HepG2 (cell line): ENCODE data around the gene COASY. TPM values are rescaled to one million over a fixed set of nuclear protein-coding genes. Genes with fewer than 3 reads are reported as not detected.

Experiments
- AHDC1 ChIP-seq: sonication (generic); formaldehyde crosslinking; IDR thresholded peaks from 2 replicates; pipeline ENCODE4 v1.5.1; 2020; ENCODE audit warnings: mild to moderate bottlenecking, missing genetic modification reagents, borderline replicate concordance
- ARNTL ChIP-seq: sonication (generic); formaldehyde crosslinking; IDR thresholded peaks from 2 replicates; pipeline ENCODE4 v1.4.0; 2020; ENCODE audit warnings: mild to moderate bottlenecking, missing genetic modification reagents
- IKZF5 ChIP-seq: IDR thresholded peaks from 2 replicates; pipeline ENCODE4 v1.6.1; 2018; ENCODE audit warnings: missing genetic modification reagents, mild to moderate bottlenecking, missing compliant biosample characterization
- KAT7 ChIP-seq: IDR thresholded peaks from 2 replicates; pipeline ENCODE4 v1.6.1; 2018; ENCODE audit warnings: borderline replicate concordance, missing compliant biosample characterization
- PHF5A ChIP-seq: IDR thresholded peaks from one replicate; pipeline ENCODE4 v1.6.1; 2018; ENCODE audit warnings: low read depth, missing genetic modification reagents; ENCODE audit not compliant: unreplicated experiment
- SIN3B ChIP-seq: fragments of 150-350 bp; IDR thresholded peaks from 2 replicates; pipeline ENCODE4 v1.6.1; 2014; ENCODE audit warnings: low read length
- SOX5 ChIP-seq: IDR thresholded peaks from 2 replicates; pipeline ENCODE4 v1.6.1; 2016; ENCODE audit warnings: borderline replicate concordance
- SP140L ChIP-seq: sonication (generic); formaldehyde crosslinking; IDR thresholded peaks from 2 replicates; pipeline ENCODE4 v1.4.0; 2020; ENCODE audit warnings: missing genetic modification reagents, borderline replicate concordance
- TARDBP ChIP-seq: sonication (generic); formaldehyde crosslinking; IDR thresholded peaks from 2 replicates; pipeline ENCODE4 v1.8.0; 2022; ENCODE audit warnings: mild to moderate bottlenecking, missing genetic modification reagents
- ZNF121 ChIP-seq: sonication (generic); formaldehyde crosslinking; IDR thresholded peaks from 2 replicates; pipeline ENCODE4 v1.5.0; 2020; ENCODE audit warnings: mild to moderate bottlenecking, missing genetic modification reagents
- ZNF556 ChIP-seq: sonication (generic); formaldehyde crosslinking; IDR thresholded peaks from 2 replicates; pipeline ENCODE4 v1.4.0; 2020; ENCODE audit warnings: mild to moderate bottlenecking, missing genetic modification reagents, borderline replicate concordance
- ZSCAN9 ChIP-seq: IDR thresholded peaks from 2 replicates; pipeline ENCODE4 v1.6.1; 2016; ENCODE audit warnings: borderline replicate concordance
- polyA plus RNA-seq, 8 experiments: library from polyadenylated mRNA; depleted of rRNA in 3 of 8; stranded (reverse) in 7 of 8; unstranded in 1 of 8; fragments of >200 nt; fragmentation: Illumina TruSeq in 4 of 8; extraction: Trizol in 4 of 8; gene quantifications; 2 replicates each; pipeline versions ENCODE4 v1.2.1 to v1.2.3, GENCODE V29; 2011 to 2016; ENCODE audit warnings: low read depth in 4 of 8, missing spikeins in 1 of 8, mixed read lengths in 1 of 8; ENCODE audit not compliant: insufficient read depth in 1 of 8
- total RNA-seq, 5 experiments: library from RNA; depleted of rRNA; stranded (reverse); fragments of >200 nt; fragmentation: Illumina TruSeq; extraction: Trizol; gene quantifications; 2 replicates each; pipeline ENCODE4 v1.2.3, GENCODE V29; 2016; ENCODE audit warnings: low read depth in 1 of 5
- TF ChIP-seq, protein P1 (sequence below): sonication (generic); formaldehyde crosslinking; IDR thresholded peaks from 2 replicates; pipeline ENCODE4 v1.4.0; 2020; ENCODE audit warnings: mild to moderate bottlenecking, missing genetic modification reagents
- TF ChIP-seq, protein P2 (sequence below): sonication (generic); formaldehyde crosslinking; IDR thresholded peaks from 2 replicates; pipeline ENCODE4 v1.5.0; 2020; ENCODE audit warnings: mild to moderate bottlenecking, missing genetic modification reagents, borderline replicate concordance
- TF ChIP-seq, protein P3 (sequence below): sonication (generic); formaldehyde crosslinking; IDR thresholded peaks from 2 replicates; pipeline ENCODE4 v1.5.1; 2020; ENCODE audit warnings: mild to moderate bottlenecking, missing genetic modification reagents, borderline replicate concordance

Gene COASY
- total and polyA plus RNA-seq, 2 of the 13 experiments (the other 11 are each of a cell fraction or from before 2014, with no cell fraction given), result 90.7 to 125 TPM

- TF ChIP-seq, protein P1, sequence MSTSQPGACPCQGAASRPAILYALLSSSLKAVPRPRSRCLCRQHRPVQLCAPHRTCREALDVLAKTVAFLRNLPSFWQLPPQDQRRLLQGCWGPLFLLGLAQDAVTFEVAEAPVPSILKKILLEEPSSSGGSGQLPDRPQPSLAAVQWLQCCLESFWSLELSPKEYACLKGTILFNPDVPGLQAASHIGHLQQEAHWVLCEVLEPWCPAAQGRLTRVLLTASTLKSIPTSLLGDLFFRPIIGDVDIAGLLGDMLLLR (CRISPR knock-in tag), result peak; percentile 28; the same call in 1 of the 2 replicates
- TF ChIP-seq ARNTL (CRISPR knock-in tag) (peak; percentile 18; the same call in 1 of the 2 replicates), TARDBP (peak; percentile 64; the same call in 1 of the 2 replicates), ZSCAN9 (peak; percentile 69; the same call in 1 of the 2 replicates), IKZF5 (CRISPR knock-in tag) (peak; percentile 85), PHF5A (CRISPR knock-in tag) (peak; percentile 50), SP140L (0 out of 2 replicates have a peak, but pooled peaks have one; percentile 87), SOX5 (peak; percentile 75), KAT7 (CRISPR knock-in tag) (peak; percentile 22; the same call in 1 of the 2 replicates), SIN3B (no peak), AHDC1 (CRISPR knock-in tag) (peak; percentile 55; the same call in 1 of the 2 replicates), ZNF121 (CRISPR knock-in tag) (peak; percentile 10; the same call in 1 of the 2 replicates), ZNF556 (CRISPR knock-in tag) (peak; percentile 65; the same call in 1 of the 2 replicates)
- TF ChIP-seq, protein P2, sequence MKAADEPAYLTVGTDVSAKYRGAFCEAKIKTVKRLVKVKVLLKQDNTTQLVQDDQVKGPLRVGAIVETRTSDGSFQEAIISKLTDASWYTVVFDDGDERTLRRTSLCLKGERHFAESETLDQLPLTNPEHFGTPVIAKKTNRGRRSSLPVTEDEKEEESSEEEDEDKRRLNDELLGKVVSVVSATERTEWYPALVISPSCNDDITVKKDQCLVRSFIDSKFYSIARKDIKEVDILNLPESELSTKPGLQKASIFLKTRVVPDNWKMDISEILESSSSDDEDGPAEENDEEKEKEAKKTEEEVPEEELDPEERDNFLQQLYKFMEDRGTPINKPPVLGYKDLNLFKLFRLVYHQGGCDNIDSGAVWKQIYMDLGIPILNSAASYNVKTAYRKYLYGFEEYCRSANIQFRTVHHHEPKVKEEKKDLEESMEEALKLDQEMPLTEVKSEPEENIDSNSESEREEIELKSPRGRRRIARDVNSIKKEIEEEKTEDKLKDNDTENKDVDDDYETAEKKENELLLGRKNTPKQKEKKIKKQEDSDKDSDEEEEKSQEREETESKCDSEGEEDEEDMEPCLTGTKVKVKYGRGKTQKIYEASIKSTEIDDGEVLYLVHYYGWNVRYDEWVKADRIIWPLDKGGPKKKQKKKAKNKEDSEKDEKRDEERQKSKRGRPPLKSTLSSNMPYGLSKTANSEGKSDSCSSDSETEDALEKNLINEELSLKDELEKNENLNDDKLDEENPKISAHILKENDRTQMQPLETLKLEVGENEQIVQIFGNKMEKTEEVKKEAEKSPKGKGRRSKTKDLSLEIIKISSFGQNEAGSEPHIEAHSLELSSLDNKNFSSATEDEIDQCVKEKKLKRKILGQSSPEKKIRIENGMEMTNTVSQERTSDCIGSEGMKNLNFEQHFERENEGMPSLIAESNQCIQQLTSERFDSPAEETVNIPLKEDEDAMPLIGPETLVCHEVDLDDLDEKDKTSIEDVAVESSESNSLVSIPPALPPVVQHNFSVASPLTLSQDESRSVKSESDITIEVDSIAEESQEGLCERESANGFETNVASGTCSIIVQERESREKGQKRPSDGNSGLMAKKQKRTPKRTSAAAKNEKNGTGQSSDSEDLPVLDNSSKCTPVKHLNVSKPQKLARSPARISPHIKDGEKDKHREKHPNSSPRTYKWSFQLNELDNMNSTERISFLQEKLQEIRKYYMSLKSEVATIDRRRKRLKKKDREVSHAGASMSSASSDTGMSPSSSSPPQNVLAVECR, result peak; percentile 95
- TF ChIP-seq, protein P3, sequence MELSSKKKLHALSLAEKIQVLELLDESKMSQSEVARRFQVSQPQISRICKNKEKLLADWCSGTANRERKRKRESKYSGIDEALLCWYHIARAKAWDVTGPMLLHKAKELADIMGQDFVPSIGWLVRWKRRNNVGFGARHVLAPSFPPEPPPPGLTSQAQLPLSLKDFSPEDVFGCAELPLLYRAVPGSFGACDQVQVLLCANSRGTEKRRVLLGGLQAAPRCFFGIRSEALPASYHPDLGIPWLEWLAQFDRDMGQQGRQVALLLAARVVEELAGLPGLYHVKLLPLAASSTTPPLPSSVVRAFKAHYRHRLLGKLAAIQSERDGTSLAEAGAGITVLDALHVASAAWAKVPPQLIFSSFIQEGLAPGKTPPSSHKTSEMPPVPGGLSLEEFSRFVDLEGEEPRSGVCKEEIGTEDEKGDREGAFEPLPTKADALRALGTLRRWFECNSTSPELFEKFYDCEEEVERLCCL (CRISPR knock-in tag), result no peak
Measured at GRCh38 chr17:42536372-42537155, 25.4 kb upstream of the COASY start (continued).
